Measurements from ENCODE around the gene PDIA6.

Gene PDIA6

GRCh38 chr2:10793816-10794215 is 18.8 kb downstream of the PDIA6 start:
- Histone ChIP-seq H3K27me3 (ENCODE audit: control insufficient read depth in 1 of 2, insufficient read depth in 2 of 2, low read length in 2 of 2) (no peaks in the 10 kb centered on the region), H3K27ac (ENCODE audit: low read depth, low read length) (no peak overlapping the region), H3K36me3 (ENCODE audit: control insufficient read depth in 1 of 2, insufficient read depth in 2 of 2, low read length in 2 of 2) (peaks cover 33 to 78% of the 10 kb centered on the region in 2 donors), H3K9ac (ENCODE audit: low read depth in 1 of 2, low read length in 2 of 2) (no peak overlapping the region), H3K4me1 (ENCODE audit: control insufficient read depth in 1 of 2, insufficient read depth in 2 of 2, low read length in 2 of 2) (peaks cover 25 to 29% of the 10 kb centered on the region in 2 donors), H3K9me3 (ENCODE audit: control insufficient read depth in 1 of 2, low read length in 2 of 2) (no peaks in the 10 kb centered on the region), H3K4me3 (ENCODE audit: low read depth in 1 of 2, low read length in 2 of 2) (no peak overlapping the region)

DNA sequence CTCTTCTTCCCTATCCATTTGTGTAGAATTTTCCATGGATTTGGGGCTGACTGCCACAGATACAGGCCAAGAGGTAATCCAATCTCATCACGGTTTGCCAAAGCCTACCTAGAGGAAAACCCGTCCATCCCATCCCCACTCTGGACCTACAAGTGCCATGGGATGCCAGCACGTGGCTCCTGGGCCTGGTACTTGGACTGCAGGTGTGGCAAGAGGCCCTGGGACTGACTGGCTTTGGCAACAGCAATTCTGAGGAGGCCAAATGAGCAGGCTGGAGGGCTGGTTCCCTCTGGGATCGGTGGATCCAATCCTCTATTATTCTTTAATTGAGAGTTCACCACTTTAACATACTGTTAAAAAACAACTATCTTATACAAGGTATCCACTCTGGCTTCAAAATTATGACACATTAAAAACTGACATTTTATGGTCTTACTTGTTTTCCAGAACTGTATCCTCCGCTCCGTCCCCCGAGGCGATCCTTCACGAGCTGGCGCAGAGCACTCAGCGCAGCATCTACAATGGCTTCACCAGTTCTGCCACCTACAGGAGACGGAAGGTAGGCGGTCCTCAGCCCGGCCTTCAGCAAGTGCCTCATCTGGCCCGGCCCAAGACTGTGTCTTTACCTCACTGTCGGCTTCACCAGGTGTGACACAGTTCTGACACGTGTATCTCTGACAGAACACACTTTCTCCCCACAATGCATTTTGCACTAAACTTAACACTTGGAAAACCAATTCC is 19.8 kb downstream of the PDIA6 start:
- Histone ChIP-seq H3K27me3 (ENCODE audit: control insufficient read depth in 1 of 2, insufficient read depth in 2 of 2, low read length in 2 of 2) (no peaks in the 10 kb centered on the region), H3K4me3 (ENCODE audit: low read depth in 1 of 2, low read length in 2 of 2) (no peak overlapping the region), H3K9me3 (ENCODE audit: control insufficient read depth in 1 of 2, low read length in 2 of 2) (no peaks in the 10 kb centered on the region), H3K36me3 (ENCODE audit: control insufficient read depth in 1 of 2, insufficient read depth in 2 of 2, low read length in 2 of 2) (peaks cover 36 to 76% of the 10 kb centered on the region in 2 donors), H3K4me1 (ENCODE audit: control insufficient read depth in 1 of 2, insufficient read depth in 2 of 2, low read length in 2 of 2) (peaks cover 29% of the 10 kb centered on the region in 2 donors), H3K27ac (ENCODE audit: low read depth, low read length) (no peak overlapping the region), H3K9ac (ENCODE audit: low read depth in 1 of 2, low read length in 2 of 2) (no peak overlapping the region)

- Histone ChIP-seq H3K9ac (ENCODE audit: low read depth in 1 of 2, low read length in 2 of 2) (no peak overlapping the region), H3K36me3 (ENCODE audit: control insufficient read depth in 1 of 2, insufficient read depth in 2 of 2, low read length in 2 of 2) (peaks cover 37 to 78% of the 10 kb centered on the region in 2 donors), H3K9me3 (ENCODE audit: control insufficient read depth in 1 of 2, low read length in 2 of 2) (no peaks in the 10 kb centered on the region), H3K4me1 (ENCODE audit: control insufficient read depth in 1 of 2, insufficient read depth in 2 of 2, low read length in 2 of 2) (peaks cover 29% of the 10 kb centered on the region in 2 donors), H3K4me3 (ENCODE audit: low read depth in 1 of 2, low read length in 2 of 2) (no peak overlapping the region), H3K27ac (ENCODE audit: low read depth, low read length) (no peak overlapping the region), H3K27me3 (ENCODE audit: control insufficient read depth in 1 of 2, insufficient read depth in 2 of 2, low read length in 2 of 2) (no peaks in the 10 kb centered on the region)
Observed at GRCh38 chr2:10792001-10792634, 20.5 kb downstream of the PDIA6 start.

- Histone ChIP-seq H3K4me1 (ENCODE audit: control insufficient read depth in 1 of 2, insufficient read depth in 2 of 2, low read length in 2 of 2) (peaks cover 29% of the 10 kb centered on the region in 2 donors), H3K9ac (ENCODE audit: low read depth in 1 of 2, low read length in 2 of 2) (peak overlapping the region in 1 of 2 donors; percentile 45), H3K4me3 (ENCODE audit: low read depth in 1 of 2, low read length in 2 of 2) (peak overlapping the region in 1 of 2 donors; percentile 43), H3K27me3 (ENCODE audit: control insufficient read depth in 1 of 2, insufficient read depth in 2 of 2, low read length in 2 of 2) (no peaks in the 10 kb centered on the region), H3K9me3 (ENCODE audit: control insufficient read depth in 1 of 2, low read length in 2 of 2) (no peaks in the 10 kb centered on the region), H3K36me3 (ENCODE audit: control insufficient read depth in 1 of 2, insufficient read depth in 2 of 2, low read length in 2 of 2) (peaks cover 38 to 79% of the 10 kb centered on the region in 2 donors), H3K27ac (ENCODE audit: low read depth, low read length) (no peak overlapping the region)
Observed at GRCh38 chr2:10790228-10790973, 22.2 kb downstream of the PDIA6 start.

- Histone ChIP-seq H3K27me3 (ENCODE audit: control insufficient read depth in 1 of 2, insufficient read depth in 2 of 2, low read length in 2 of 2) (no peaks in the 10 kb centered on the region), H3K9ac (ENCODE audit: low read depth in 1 of 2, low read length in 2 of 2) (no peak overlapping the region), H3K4me1 (ENCODE audit: control insufficient read depth in 1 of 2, insufficient read depth in 2 of 2, low read length in 2 of 2) (peaks cover 26 to 29% of the 10 kb centered on the region in 2 donors), H3K27ac (ENCODE audit: low read depth, low read length) (no peak overlapping the region), H3K4me3 (ENCODE audit: low read depth in 1 of 2, low read length in 2 of 2) (no peak overlapping the region), H3K9me3 (ENCODE audit: control insufficient read depth in 1 of 2, low read length in 2 of 2) (no peaks in the 10 kb centered on the region), H3K36me3 (ENCODE audit: control insufficient read depth in 1 of 2, insufficient read depth in 2 of 2, low read length in 2 of 2) (peaks cover 47 to 83% of the 10 kb centered on the region in 2 donors)
Observed at GRCh38 chr2:10788855-10789254, 23.7 kb downstream of the PDIA6 start.

GRCh38 chr2:10787176-10787968 is 25.2 kb downstream of the PDIA6 start:
- Histone ChIP-seq H3K9ac (ENCODE audit: low read depth in 1 of 2, low read length in 2 of 2) (no peak overlapping the region), H3K4me3 (ENCODE audit: low read depth in 1 of 2, low read length in 2 of 2) (no peak overlapping the region), H3K4me1 (ENCODE audit: control insufficient read depth in 1 of 2, insufficient read depth in 2 of 2, low read length in 2 of 2) (peaks cover 22 to 29% of the 10 kb centered on the region in 2 donors), H3K36me3 (ENCODE audit: control insufficient read depth in 1 of 2, insufficient read depth in 2 of 2, low read length in 2 of 2) (peaks cover 47 to 79% of the 10 kb centered on the region in 2 donors), H3K9me3 (ENCODE audit: control insufficient read depth in 1 of 2, low read length in 2 of 2) (no peaks in the 10 kb centered on the region), H3K27me3 (ENCODE audit: control insufficient read depth in 1 of 2, insufficient read depth in 2 of 2, low read length in 2 of 2) (no peaks in the 10 kb centered on the region), H3K27ac (ENCODE audit: low read depth, low read length) (no peak overlapping the region)

DNA sequence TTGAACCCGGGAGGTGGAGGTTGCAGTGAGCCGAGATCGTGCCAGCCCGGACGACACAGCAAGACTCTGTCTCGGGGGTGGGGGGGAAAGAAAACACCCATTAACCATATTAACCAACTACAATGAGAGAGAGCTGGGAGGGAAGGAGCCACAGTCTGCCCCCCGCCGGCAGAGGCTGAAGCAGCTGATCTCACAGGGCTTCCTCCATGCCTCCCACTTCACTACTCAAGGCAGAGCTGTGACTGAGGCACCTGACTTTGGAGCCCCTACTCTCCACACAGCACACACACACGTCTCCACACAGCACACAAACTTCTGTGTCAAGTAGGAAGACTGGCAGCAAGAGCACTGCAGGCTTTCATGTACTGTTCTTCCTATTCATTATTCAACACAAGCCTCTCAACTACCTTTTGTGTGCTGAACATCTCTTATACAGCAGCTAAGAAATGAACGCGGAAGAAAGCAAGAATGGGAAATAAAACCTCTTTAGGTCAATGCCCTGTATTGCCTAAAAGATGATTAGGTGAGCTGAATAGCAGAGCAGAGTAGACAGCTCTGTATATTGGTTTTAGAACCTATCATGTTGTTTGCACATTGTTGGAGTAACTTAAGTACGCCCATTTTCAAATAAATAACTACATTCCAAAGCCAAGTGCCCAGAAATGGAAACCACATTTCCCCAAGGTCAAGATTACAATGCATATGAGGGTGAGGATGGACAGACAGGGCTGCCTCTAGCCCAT is 26.2 kb downstream of the PDIA6 start:
- Histone ChIP-seq H3K9ac (ENCODE audit: low read depth in 1 of 2, low read length in 2 of 2) (no peak overlapping the region), H3K9me3 (ENCODE audit: control insufficient read depth in 1 of 2, low read length in 2 of 2) (no peaks in the 10 kb centered on the region), H3K4me3 (ENCODE audit: low read depth in 1 of 2, low read length in 2 of 2) (no peak overlapping the region), H3K27ac (ENCODE audit: low read depth, low read length) (no peak overlapping the region), H3K36me3 (ENCODE audit: control insufficient read depth in 1 of 2, insufficient read depth in 2 of 2, low read length in 2 of 2) (peaks cover 44 to 80% of the 10 kb centered on the region in 2 donors), H3K4me1 (ENCODE audit: control insufficient read depth in 1 of 2, insufficient read depth in 2 of 2, low read length in 2 of 2) (peaks cover 15 to 20% of the 10 kb centered on the region in 2 donors), H3K27me3 (ENCODE audit: control insufficient read depth in 1 of 2, insufficient read depth in 2 of 2, low read length in 2 of 2) (no peaks in the 10 kb centered on the region)

DNA sequence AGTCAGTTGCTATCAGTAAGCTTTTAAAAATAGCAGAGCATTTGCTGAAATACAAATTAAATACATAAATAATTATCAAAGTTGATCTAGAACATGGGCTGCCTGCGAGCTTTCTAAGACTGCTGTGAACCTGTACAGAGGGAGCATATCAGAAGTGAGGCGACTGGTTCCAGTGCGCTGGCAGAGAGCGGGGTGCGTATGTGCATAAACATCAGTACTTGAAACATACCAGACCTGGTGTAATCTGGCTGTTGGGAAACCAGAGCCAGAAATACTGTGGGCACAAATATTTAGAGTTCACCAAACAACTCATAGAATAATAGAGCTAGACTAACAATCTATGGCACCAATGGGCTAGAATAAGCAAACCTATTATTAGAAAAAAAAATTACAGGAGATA is 27.3 kb downstream of the PDIA6 start:
- no peak overlapping the region for H3K27ac ChIP-seq (ENCODE audit: low read depth, low read length)
- no peak overlapping the region for H3K9ac ChIP-seq (ENCODE audit: low read depth in 1 of 2, low read length in 2 of 2)
- no peak overlapping the region for H3K4me3 ChIP-seq (ENCODE audit: low read depth in 1 of 2, low read length in 2 of 2)
- no peaks in the 10 kb centered on the region for H3K9me3 ChIP-seq (ENCODE audit: control insufficient read depth in 1 of 2, low read length in 2 of 2)
- H3K4me1 ChIP-seq (ENCODE audit: control insufficient read depth in 1 of 2, insufficient read depth in 2 of 2, low read length in 2 of 2), result peaks cover 4 to 14% of the 10 kb centered on the region in 2 donors
- H3K36me3 ChIP-seq (ENCODE audit: control insufficient read depth in 1 of 2, insufficient read depth in 2 of 2, low read length in 2 of 2), result peaks cover 44 to 84% of the 10 kb centered on the region in 2 donors
- H3K27me3 ChIP-seq (ENCODE audit: control insufficient read depth in 1 of 2, insufficient read depth in 2 of 2, low read length in 2 of 2), result no peaks in the 10 kb centered on the region

- Histone ChIP-seq H3K27ac (ENCODE audit: low read depth, low read length) (no peak overlapping the region), H3K4me3 (ENCODE audit: low read depth in 1 of 2, low read length in 2 of 2) (no peak overlapping the region), H3K9me3 (ENCODE audit: control insufficient read depth in 1 of 2, low read length in 2 of 2) (no peaks in the 10 kb centered on the region), H3K4me1 (ENCODE audit: control insufficient read depth in 1 of 2, insufficient read depth in 2 of 2, low read length in 2 of 2) (peaks cover 0 to 12% of the 10 kb centered on the region in 2 donors), H3K9ac (ENCODE audit: low read depth in 1 of 2, low read length in 2 of 2) (no peak overlapping the region), H3K27me3 (ENCODE audit: control insufficient read depth in 1 of 2, insufficient read depth in 2 of 2, low read length in 2 of 2) (no peaks in the 10 kb centered on the region), H3K36me3 (ENCODE audit: control insufficient read depth in 1 of 2, insufficient read depth in 2 of 2, low read length in 2 of 2) (peaks cover 47 to 89% of the 10 kb centered on the region in 2 donors)
Observed at GRCh38 chr2:10784719-10785118, 27.9 kb downstream of the PDIA6 start.

Measured in duodenal mucosa (tissue), 2 donors.